ENCODE measurements around the gene PDCL3. TPM values are rescaled to one million over a fixed set of nuclear protein-coding genes. Genes with fewer than 3 reads are reported as not detected.

PDCL3 gene
- total RNA-seq, 2 donors from 2014 or later = 40.3 to 46.1 TPM

DNA sequence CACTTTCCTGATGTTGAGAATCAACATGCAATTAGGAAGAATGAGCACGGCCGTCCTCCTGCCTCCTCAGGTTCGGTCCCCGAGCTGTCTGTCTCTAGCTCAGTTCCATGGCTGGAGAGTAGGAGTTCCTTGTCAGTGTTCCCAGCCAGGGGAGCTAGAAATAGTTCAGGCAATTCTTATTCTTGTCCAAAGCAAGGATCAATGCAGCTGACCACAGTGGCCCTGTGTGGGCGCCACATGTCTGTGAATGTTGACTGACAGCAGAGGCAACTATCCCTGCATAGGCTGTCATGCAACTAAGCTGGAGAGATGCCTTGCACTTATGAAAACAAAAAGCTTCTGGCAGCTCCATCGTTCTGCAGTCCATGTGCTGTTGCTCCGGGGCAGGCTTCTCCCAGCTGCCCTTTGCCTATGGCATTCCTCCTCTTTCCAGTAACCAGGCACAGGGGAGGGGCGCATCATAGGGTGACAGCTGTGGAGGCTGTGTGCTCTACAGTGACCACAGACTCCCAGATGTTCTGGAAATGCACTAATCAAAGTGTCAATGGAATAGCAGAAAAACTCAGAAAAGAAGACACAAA, 58.7 kb downstream of the PDCL3 start:
- no peak overlapping the region for H3K27ac ChIP-seq (ENCODE audit: low read depth, low read length)
- H3K4me1 ChIP-seq (ENCODE audit: control insufficient read depth, insufficient read depth, low read length) = no peaks in the 10 kb centered on the region
- Mint-ChIP-seq H3K4me3 (no peak overlapping the region), H3K9me3 (peaks cover 17% of the 10 kb centered on the region), H3K36me3 (ENCODE audit: low read depth) (no peaks in the 10 kb centered on the region), H3K27ac (no peak overlapping the region), H3K4me1 (no peaks in the 10 kb centered on the region), H3K27me3 (ENCODE audit: insufficient read depth) (peaks cover 3% of the 10 kb centered on the region)
- H3K9me3 ChIP-seq (ENCODE audit: control insufficient read depth, low read length) = no peaks in the 10 kb centered on the region
- 89 to 90% methylated on average over 6 to 8 of the region's 8 CpGs for WGBS, 2 experiments (ENCODE audit: insufficient coverage in 1 of 2, insufficient read length in 1 of 2)
- no peak overlapping the region for H3K4me3 ChIP-seq (ENCODE audit: low read length)
- H3K9ac ChIP-seq (ENCODE audit: extremely low read depth, low read length, poor library complexity, severe bottlenecking) = no peak overlapping the region
- DNase-seq = no peak
- TF ChIP-seq, protein P1, sequence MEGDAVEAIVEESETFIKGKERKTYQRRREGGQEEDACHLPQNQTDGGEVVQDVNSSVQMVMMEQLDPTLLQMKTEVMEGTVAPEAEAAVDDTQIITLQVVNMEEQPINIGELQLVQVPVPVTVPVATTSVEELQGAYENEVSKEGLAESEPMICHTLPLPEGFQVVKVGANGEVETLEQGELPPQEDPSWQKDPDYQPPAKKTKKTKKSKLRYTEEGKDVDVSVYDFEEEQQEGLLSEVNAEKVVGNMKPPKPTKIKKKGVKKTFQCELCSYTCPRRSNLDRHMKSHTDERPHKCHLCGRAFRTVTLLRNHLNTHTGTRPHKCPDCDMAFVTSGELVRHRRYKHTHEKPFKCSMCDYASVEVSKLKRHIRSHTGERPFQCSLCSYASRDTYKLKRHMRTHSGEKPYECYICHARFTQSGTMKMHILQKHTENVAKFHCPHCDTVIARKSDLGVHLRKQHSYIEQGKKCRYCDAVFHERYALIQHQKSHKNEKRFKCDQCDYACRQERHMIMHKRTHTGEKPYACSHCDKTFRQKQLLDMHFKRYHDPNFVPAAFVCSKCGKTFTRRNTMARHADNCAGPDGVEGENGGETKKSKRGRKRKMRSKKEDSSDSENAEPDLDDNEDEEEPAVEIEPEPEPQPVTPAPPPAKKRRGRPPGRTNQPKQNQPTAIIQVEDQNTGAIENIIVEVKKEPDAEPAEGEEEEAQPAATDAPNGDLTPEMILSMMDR (conservative IDR thresholded peaks at IDR 0.05) = no peak
- H3K27me3 ChIP-seq (ENCODE audit: control insufficient read depth, insufficient read depth, low read length, poor library complexity, severe bottlenecking) = no peaks in the 10 kb centered on the region
- no peaks in the 10 kb centered on the region for H3K36me3 ChIP-seq (ENCODE audit: control insufficient read depth, insufficient read depth, low read length)

DNA sequence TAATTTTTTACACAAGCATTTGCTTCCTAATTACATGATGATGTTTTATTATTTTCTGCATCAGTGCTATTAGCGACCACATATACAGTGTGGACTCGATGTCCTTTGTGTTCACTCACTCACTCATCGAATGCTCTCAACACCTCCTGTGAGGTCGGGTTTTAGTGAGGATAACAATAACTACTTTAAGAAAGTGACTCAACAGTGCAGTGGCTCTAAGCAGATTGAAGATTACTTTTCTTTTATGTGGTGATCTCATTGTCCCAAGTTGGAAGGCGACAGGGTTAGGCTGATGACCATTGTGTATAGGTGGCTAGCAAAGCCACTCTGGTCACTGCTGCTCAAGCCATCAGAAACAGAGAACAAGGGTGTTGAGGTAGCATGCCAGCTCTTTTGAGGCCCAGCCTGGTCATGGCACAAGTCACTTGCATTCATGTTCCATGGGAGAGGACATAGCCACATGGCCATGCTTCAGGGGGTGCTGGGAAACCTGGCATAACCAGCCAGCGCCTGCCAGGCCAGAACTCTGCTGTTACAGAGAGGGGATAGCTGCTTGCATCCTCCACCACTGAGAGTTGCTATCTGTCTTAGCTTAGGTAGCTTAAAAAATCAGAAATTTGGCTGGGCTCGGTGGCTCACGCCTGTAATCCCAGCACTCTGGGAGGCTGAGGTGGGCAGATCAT, 60.4 kb downstream of the PDCL3 start:
- H3K27me3 Mint-ChIP-seq (ENCODE audit: insufficient read depth) = peaks cover 4% of the 10 kb centered on the region
- no peaks in the 10 kb centered on the region for H3K36me3 ChIP-seq (ENCODE audit: control insufficient read depth, insufficient read depth, low read length)
- no peak overlapping the region for H3K27ac Mint-ChIP-seq
- no peak overlapping the region for H3K4me3 Mint-ChIP-seq
- no peaks in the 10 kb centered on the region for H3K4me1 ChIP-seq (ENCODE audit: control insufficient read depth, insufficient read depth, low read length)
- peaks cover 17% of the 10 kb centered on the region for H3K9me3 Mint-ChIP-seq
- no peak overlapping the region for H3K27ac ChIP-seq (ENCODE audit: low read depth, low read length)
- H3K27me3 ChIP-seq (ENCODE audit: control insufficient read depth, insufficient read depth, low read length, poor library complexity, severe bottlenecking) = no peaks in the 10 kb centered on the region
- 80 to 86% methylated on average over 5 to 8 of the region's 8 CpGs for WGBS, 2 experiments (ENCODE audit: insufficient coverage in 1 of 2, insufficient read length in 1 of 2)
- H3K9me3 ChIP-seq (ENCODE audit: control insufficient read depth, low read length) = no peaks in the 10 kb centered on the region
- TF ChIP-seq, protein P1 (conservative IDR thresholded peaks at IDR 0.05) = no peak
- no peak for DNase-seq
- H3K4me1 Mint-ChIP-seq = no peaks in the 10 kb centered on the region
- H3K36me3 Mint-ChIP-seq (ENCODE audit: low read depth) = no peaks in the 10 kb centered on the region
- H3K9ac ChIP-seq (ENCODE audit: extremely low read depth, low read length, poor library complexity, severe bottlenecking) = no peak overlapping the region
- no peak overlapping the region for H3K4me3 ChIP-seq (ENCODE audit: low read length)

DNA sequence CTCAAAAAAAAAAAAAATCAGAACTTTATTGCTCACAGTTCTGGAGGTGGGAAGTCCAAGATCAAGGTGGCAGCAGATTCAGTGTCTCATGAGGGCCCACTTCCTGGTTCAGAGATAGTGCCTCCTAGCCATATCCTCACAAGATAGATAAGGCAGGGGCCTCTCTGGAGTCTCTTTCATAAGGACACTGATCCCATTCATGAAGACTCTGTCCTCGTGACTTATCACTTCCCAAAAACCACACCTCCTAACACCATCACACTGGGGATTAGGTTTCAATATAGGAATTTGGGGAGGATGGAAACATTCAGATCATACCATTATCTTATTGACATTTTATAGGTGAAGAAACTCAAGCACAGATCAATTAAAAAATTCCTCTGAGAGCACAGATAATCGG, 61.1 kb downstream of the PDCL3 start:
- DNase-seq = peak; percentile 12
- no peak overlapping the region for H3K9ac ChIP-seq (ENCODE audit: extremely low read depth, low read length, poor library complexity, severe bottlenecking)
- H3K36me3 Mint-ChIP-seq (ENCODE audit: low read depth) = no peaks in the 10 kb centered on the region
- 94 to 100% methylated on average over 1 of the region's 2 CpGs for whole genome bisulfite sequencing, 2 experiments (ENCODE audit: insufficient coverage in 1 of 2, insufficient read length in 1 of 2)
- H3K4me1 ChIP-seq (ENCODE audit: control insufficient read depth, insufficient read depth, low read length) = no peaks in the 10 kb centered on the region
- TF ChIP-seq, protein P1 (conservative IDR thresholded peaks at IDR 0.05) = no peak
- peaks cover 17% of the 10 kb centered on the region for H3K9me3 Mint-ChIP-seq
- no peaks in the 10 kb centered on the region for H3K27me3 ChIP-seq (ENCODE audit: control insufficient read depth, insufficient read depth, low read length, poor library complexity, severe bottlenecking)
- no peak overlapping the region for H3K4me3 Mint-ChIP-seq
- H3K4me3 ChIP-seq (ENCODE audit: low read length) = no peak overlapping the region
- H3K36me3 ChIP-seq (ENCODE audit: control insufficient read depth, insufficient read depth, low read length) = no peaks in the 10 kb centered on the region
- H3K27ac Mint-ChIP-seq = no peak overlapping the region
- H3K27ac ChIP-seq (ENCODE audit: low read depth, low read length) = no peak overlapping the region
- H3K27me3 Mint-ChIP-seq (ENCODE audit: insufficient read depth) = peaks cover 4% of the 10 kb centered on the region
- H3K4me1 Mint-ChIP-seq = no peaks in the 10 kb centered on the region
- no peaks in the 10 kb centered on the region for H3K9me3 ChIP-seq (ENCODE audit: control insufficient read depth, low read length)

Data from endodermal cell (in vitro differentiated cells).